Measurements from ENCODE around the gene MAGEE1.

Gene MAGEE1
- total RNA-seq: 3.5 to 18.4 (median 13.3) reads per million in 3 experiments

GRCh38 chrX:76427560-76428242 is at the start of gene MAGEE1:
MAGEE1 (plus strand) TSS chrX:76427710; CDS start chrX:76427931, 221 bp downstream.
- DNase-seq: peak; percentile 71

- no peak for DNase-seq
These were observed 28.5 kb upstream of the MAGEE1 start for GRCh38 chrX:76398970-76399369.

GRCh38 chrX:76407795-76408194 is 19.7 kb upstream of the MAGEE1 start:
- no peak for DNase-seq

- no peak for DNase-seq
These were observed 7.3 kb upstream of the MAGEE1 start for GRCh38 chrX:76420237-76420636.

- peak; percentile 52 for DNase-seq
These were observed 977 bp downstream of the MAGEE1 start for GRCh38 chrX:76428243-76429130.

GRCh38 chrX:76433219-76433618 is 5.7 kb downstream of the MAGEE1 start:
- no peak for DNase-seq

GRCh38 chrX:76434103-76434741 is 6.7 kb downstream of the MAGEE1 start:
- DNase-seq: no peak

GRCh38 chrX:76439188-76439587 is 11.7 kb downstream of the MAGEE1 start:
- DNase-seq: no peak

- no peak for DNase-seq
These were observed 26.4 kb downstream of the MAGEE1 start for GRCh38 chrX:76453737-76454406.

- peak; percentile 14 for DNase-seq
These were observed 27.0 kb downstream of the MAGEE1 start for GRCh38 chrX:76454456-76454927.

- DNase-seq: no peak
These were observed 49.8 kb downstream of the MAGEE1 start for GRCh38 chrX:76477353-76477752.

All from central memory CD4-positive, alpha-beta T cell (primary cell).